ENCODE data around the gene AMDHD2. TPM values are rescaled to one million over a fixed set of nuclear protein-coding genes. Genes with fewer than 3 reads are reported as not detected.

The AMDHD2 gene
- total RNA-seq, 4 donors from 2014 or later: 12.3 to 18.1 (median 13.7) TPM

DNA sequence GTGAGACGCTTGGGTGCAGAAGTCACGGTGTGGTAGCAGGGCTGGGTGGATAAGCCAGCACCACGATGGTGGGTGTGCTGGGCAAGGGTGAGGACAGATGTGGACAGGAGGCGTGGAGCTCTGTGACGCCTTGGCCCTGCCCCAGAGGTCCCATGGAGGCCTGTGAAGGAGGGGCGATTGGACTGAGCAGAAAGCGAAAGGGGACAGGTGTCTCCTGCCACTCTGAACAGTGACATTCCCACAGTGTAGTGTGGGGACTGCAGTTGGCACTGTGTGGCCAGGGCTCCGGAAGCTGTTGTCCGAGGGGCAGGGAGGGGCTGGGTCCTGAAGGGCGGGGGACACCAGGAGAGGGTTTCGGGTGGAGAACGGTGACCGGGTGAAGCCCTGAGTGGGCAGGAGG lies 37.9 kb upstream of the AMDHD2 start:
- peaks cover 23 to 46% of the 10 kb centered on the region in 2 donors for H3K4me1 ChIP-seq
- in situ Hi-C loops (cut with MboI; ENCODE audit: low sequenced_read_pairs in 4 of 4): loop anchor here in 1 of 4 donors (25.0 kb wide), 1 partner anchor 145 kb away; the partner anchor contains the start of gene ABCA3
- intact Hi-C loops (cut with DNase I; ENCODE audit: low total_unique reads): loop anchor here (1.0 to 10.0 kb wide), 3 partner anchors 15 to 140 kb away; partner anchors contain the start of genes ABCA3 and CCNF
- peak overlapping the region; percentile 82 to 94 (median 86) for H3K27ac ChIP-seq
- no peak overlapping the region for H3K4me3 ChIP-seq
- ATAC-seq: no peak
- TF ChIP-seq POLR2A (IDR thresholded peaks at IDR 0.05): no peak
- TF ChIP-seq, protein P1, sequence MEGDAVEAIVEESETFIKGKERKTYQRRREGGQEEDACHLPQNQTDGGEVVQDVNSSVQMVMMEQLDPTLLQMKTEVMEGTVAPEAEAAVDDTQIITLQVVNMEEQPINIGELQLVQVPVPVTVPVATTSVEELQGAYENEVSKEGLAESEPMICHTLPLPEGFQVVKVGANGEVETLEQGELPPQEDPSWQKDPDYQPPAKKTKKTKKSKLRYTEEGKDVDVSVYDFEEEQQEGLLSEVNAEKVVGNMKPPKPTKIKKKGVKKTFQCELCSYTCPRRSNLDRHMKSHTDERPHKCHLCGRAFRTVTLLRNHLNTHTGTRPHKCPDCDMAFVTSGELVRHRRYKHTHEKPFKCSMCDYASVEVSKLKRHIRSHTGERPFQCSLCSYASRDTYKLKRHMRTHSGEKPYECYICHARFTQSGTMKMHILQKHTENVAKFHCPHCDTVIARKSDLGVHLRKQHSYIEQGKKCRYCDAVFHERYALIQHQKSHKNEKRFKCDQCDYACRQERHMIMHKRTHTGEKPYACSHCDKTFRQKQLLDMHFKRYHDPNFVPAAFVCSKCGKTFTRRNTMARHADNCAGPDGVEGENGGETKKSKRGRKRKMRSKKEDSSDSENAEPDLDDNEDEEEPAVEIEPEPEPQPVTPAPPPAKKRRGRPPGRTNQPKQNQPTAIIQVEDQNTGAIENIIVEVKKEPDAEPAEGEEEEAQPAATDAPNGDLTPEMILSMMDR (IDR thresholded peaks at IDR 0.05 in 4 of 5, conservative IDR thresholded peaks at IDR 0.05 in 1 of 5): no peak
- no peaks in the 10 kb centered on the region for H3K9me3 ChIP-seq
- H3K36me3 ChIP-seq: no peaks in the 10 kb centered on the region
- no peaks in the 10 kb centered on the region for H3K27me3 ChIP-seq
- DNase-seq: no peak

DNA sequence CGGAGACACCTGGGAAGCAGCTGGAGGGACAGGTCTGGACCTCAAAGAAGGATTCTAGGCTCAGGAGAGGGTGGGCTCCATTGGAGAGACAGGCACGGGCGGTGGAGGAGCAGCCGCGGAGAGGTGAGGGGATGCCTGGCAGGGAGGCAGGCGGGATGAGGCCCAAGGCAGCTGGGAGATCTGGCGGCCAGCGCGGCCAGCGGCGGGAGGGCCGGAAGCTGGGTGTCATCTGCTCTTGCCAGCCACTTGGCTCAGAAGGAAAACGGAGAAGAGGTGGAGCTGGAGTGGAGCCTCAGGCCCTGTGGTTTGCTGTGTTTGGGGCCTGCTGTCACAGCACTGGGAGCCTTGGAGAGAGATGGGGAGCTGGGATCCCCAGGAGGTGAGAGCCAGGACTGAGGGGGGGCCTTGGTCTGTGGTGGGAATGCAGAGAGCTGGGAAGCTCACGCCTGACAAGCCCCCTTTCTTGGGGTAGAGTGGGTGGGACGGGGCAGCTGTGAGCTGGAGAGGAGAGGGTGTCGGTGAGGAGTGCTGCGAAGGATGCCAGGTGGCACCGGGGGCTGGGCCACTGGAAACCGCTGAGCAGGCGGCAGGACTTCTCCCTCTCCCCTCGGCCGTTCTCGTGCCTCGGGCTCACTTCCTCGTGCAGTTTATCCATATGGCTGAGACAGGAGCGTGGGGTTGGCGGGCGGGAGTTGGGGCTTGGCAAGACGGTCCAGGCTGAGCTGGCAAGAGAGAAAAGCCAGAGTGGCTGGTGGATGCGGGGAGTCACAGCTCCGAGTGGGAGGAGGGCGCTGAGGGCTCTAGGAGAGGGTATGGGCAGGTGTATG lies 37.2 kb upstream of the AMDHD2 start:
- in situ Hi-C loops (cut with MboI; ENCODE audit: low sequenced_read_pairs in 4 of 4): loop anchor here in 1 of 4 donors (25.0 kb wide), 1 partner anchor 146 kb away; the partner anchor contains the start of gene ABCA3
- Histone ChIP-seq H3K27me3 (no peaks in the 10 kb centered on the region), H3K27ac (peak overlapping the region; percentile 82 to 94 (median 86)), H3K9me3 (no peaks in the 10 kb centered on the region), H3K36me3 (no peaks in the 10 kb centered on the region), H3K4me3 (peak overlapping the region in 3 of 4 donors; percentile 26 to 37 (median 35)), H3K4me1 (peaks cover 23 to 53% of the 10 kb centered on the region in 2 donors)
- ATAC-seq: peak; percentile 89 to 92
- intact Hi-C loops (cut with DNase I; ENCODE audit: low total_unique reads): loop anchor here (1.0 to 10.0 kb wide), 3 partner anchors 16 to 141 kb away; partner anchors contain the start of genes ABCA3 and CCNF
- DNase-seq: peak; percentile 53 to 83
- no peak for TF ChIP-seq POLR2A (IDR thresholded peaks at IDR 0.05)
- TF ChIP-seq, protein P1 (IDR thresholded peaks at IDR 0.05 in 4 of 5, conservative IDR thresholded peaks at IDR 0.05 in 1 of 5): no peak

DNA sequence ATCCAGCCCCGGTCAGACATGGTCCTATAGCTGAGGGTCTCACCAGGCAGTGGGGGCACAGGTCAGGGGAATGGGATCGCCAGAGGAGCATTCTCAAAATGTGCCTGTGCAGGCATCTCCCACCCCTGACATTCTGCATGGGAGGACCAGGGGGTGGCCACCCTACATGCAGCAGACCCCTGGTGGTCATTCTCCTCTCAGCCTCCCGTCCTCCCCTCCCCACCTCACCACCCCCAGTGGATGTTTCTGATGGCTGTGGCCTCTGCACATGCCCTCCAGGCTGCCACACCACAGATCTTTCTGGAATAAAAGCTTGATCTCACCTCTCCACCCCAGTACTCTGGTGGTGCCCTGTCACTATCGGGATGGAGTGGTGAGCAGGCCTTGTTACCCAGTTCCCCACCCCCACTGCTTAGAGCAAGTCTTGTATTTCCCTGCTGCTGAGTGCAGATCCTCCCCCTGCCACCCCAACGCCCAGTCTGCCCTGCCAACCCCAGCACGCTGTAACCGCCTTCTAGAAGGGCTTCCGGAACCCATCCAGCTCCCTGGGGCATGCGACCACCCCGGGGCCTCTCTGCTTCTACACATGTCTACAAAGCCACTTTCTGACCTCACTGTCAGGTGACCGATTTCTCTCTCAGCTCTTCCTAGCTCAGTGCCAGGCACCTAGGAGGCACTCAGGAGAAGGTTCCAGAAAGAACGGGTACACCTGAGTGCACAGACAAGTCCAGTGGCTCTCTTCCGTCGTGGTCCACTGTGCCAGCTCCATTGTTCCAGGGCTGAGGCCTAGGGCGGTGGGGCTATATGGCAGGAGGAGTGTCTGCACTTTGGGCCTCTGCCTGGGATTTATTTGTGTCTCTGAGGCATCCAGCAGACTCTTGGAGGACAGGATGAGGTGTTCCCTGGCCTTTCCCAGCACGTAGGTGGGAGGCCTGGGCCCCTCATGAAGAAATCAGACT lies 36.0 kb upstream of the AMDHD2 start:
- in situ Hi-C loops (cut with MboI; ENCODE audit: low sequenced_read_pairs in 4 of 4): loop anchor here in 1 of 4 donors (25.0 kb wide), 1 partner anchor 147 kb away; the partner anchor contains the start of gene ABCA3

DNA sequence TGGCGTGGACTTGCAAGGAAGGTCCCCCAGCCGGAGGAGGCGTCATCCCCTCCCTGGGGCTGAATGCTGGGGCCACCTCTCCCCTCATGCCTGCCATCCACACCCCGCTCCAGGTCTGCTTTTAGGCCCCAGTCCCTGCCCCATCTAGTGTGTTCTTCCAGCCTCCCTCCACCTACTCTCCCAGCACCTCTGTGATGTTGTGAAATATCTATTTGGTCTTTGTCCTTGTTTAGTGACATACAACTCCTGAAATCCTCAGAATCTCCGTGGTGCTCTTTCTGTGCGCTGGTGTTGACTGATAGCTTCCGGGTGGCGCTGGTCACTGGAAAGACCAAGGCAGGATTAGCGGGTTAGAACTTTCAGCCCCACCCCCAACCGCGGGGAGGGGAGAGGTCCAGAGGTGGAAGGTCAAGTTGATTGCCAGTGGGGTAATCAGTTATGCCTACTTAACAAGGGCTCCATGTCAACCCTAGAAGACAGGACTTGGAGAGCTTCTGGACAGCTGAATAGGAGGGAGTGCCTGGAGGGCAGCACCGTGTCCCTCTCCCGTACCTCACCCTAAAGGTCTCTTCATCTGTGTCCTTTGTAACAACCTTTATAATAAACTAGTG lies 35.2 kb upstream of the AMDHD2 start:
- in situ Hi-C loops (cut with MboI; ENCODE audit: low sequenced_read_pairs in 4 of 4): loop anchor here in 1 of 4 donors (25.0 kb wide), 1 partner anchor 148 kb away; the partner anchor contains the start of gene ABCA3
- intact Hi-C loops (cut with DNase I; ENCODE audit: low total_unique reads): loop anchor here (5.0 to 10.0 kb wide), 2 partner anchors 60 to 143 kb away; partner anchors contain the start of genes ABCA3 and CCNF
- Histone ChIP-seq H3K4me3 (no peak overlapping the region), H3K36me3 (no peaks in the 10 kb centered on the region), H3K27me3 (no peaks in the 10 kb centered on the region), H3K9me3 (no peaks in the 10 kb centered on the region), H3K27ac (peak overlapping the region in 1 of 4 donors; percentile 21), H3K4me1 (peaks cover 23 to 53% of the 10 kb centered on the region in 2 donors)
- no peak for DNase-seq
- no peak for ATAC-seq
- TF ChIP-seq, protein P1 (IDR thresholded peaks at IDR 0.05 in 4 of 5, conservative IDR thresholded peaks at IDR 0.05 in 1 of 5): no peak
- no peak for TF ChIP-seq POLR2A (IDR thresholded peaks at IDR 0.05)

More for the DNA sequence above, 36.0 kb upstream of the AMDHD2 start:
- TF ChIP-seq POLR2A (IDR thresholded peaks at IDR 0.05): no peak
- DNase-seq (no peak), ATAC-seq (no peak)
- Histone ChIP-seq H3K4me3 (no peak overlapping the region), H3K27ac (peak overlapping the region in 3 of 4 donors; percentile 82 to 94 (median 85)), H3K9me3 (no peaks in the 10 kb centered on the region), H3K36me3 (no peaks in the 10 kb centered on the region), H3K4me1 (peaks cover 23 to 53% of the 10 kb centered on the region in 2 donors), H3K27me3 (no peaks in the 10 kb centered on the region)
- intact Hi-C loops (cut with DNase I; ENCODE audit: low total_unique reads): loop anchor here (5.0 to 10.0 kb wide), 2 partner anchors 59 to 142 kb away; partner anchors contain the start of genes ABCA3 and CCNF
